MG63 (cell line): ENCODE results near the gene UQCC3. TPM values are rescaled to one million over a fixed set of nuclear protein-coding genes. Genes with fewer than 3 reads are reported as not detected.
A peak's percentile ranks its signal among the peaks of the same experiment; 100 is the strongest.
"Not testable (repeated sequence)": the region's sequence is repeated elsewhere in the genome, so short reads cannot be mapped to it uniquely, and the experiment has no call there.

ENCODE experiments used
- DNase-seq: peaks from one replicate; pipeline ENCODE4 v3.0.0-alpha.2; 2020
- H3K27me3 ChIP-seq: fragments of 250-450 bp; sonication (Bioruptor Pico); 2 replicates; pipeline ENCODE4 v1.5.1; 2020; ENCODE audit warnings: mild to moderate bottlenecking, moderate library complexity
- H3K36me3 ChIP-seq: fragments of 250-450 bp; sonication (Bioruptor Pico); 2 replicates; pipeline ENCODE4 v1.5.1; 2020; ENCODE audit warnings: mild to moderate bottlenecking, moderate library complexity
- H3K4me3 ChIP-seq: fragments of 250-450 bp; sonication (Bioruptor Pico); 2 replicates; pipeline ENCODE4 v1.5.1; 2020; ENCODE audit warnings: mild to moderate bottlenecking, moderate library complexity
- H3K9me3 ChIP-seq: fragments of 250-450 bp; sonication (Bioruptor Pico); 2 replicates; pipeline ENCODE4 v1.5.1; 2020; ENCODE audit warnings: mild to moderate bottlenecking, moderate library complexity
- total RNA-seq: library from RNA; depleted of rRNA; stranded (reverse); fragments of >200 nt; shearing (Covaris generic); gene quantifications from 2 replicates; pipeline ENCODE4 v1.2.3, GENCODE V29; 2014; ENCODE audit warnings: low replicate concordance; rRNA removed

The UQCC3 gene
- 16.4 and 22.2 TPM in 2 replicates for total RNA-seq

DNA sequence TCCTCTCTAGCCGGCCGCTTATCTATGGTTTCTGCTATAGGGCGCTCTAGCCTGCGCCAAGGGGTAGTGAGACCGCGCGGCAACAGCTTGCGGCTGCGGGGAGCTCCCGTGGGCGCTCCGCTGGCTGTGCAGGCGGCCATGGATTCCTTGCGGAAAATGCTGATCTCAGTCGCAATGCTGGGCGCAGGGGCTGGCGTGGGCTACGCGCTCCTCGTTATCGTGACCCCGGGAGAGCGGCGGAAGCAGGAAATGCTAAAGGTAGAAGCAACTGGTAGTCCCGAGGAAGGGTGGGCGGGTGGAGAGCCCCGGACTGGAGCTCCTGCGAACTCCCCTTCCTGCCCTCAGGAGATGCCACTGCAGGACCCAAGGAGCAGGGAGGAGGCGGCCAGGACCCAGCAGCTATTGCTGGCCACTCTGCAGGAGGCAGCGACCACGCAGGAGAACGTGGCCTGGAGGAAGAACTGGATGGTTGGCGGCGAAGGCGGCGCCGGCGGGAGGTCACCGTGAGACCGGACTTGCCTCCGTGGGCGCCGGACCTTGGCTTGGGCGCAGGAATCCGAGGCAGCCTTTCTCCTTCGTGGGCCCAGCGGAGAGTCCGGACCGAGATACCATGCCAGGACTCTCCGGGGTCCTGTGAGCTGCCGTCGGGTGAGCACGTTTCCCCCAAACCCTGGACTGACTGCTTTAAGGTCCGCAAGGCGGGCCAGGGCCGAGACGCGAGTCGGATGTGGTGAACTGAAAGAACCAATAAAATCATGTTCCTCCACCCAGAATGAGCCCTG, at the start of gene UQCC3, which contains the start of gene LBHD1:
UQCC3 (plus strand) TSS at position 66 of the 782 bp plus-strand sequence; CDS start at position 139, 73 bp downstream.
LBHD1 (minus strand) TSS at position 660 of the 782 bp plus-strand sequence. CDS start 2,236 bp downstream, outside the sequence.
- no peaks in the 10 kb centered on the region for H3K9me3 ChIP-seq
- peak; percentile 85 for DNase-seq
- H3K27me3 ChIP-seq: no peaks in the 10 kb centered on the region
- H3K4me3 ChIP-seq: peak within 1 kb of the TSS; percentile 97
- H3K36me3 ChIP-seq: peaks cover 52% of the 10 kb centered on the region

- Histone ChIP-seq H3K4me3 (peak overlapping the region; percentile 21), H3K36me3 (peaks cover 40% of the 10 kb centered on the region), H3K9me3 (no peaks in the 10 kb centered on the region), H3K27me3 (no peaks in the 10 kb centered on the region)
- no peak for DNase-seq
Observed at GRCh38 chr11:62622476-62623089, 48.9 kb upstream of the UQCC3 start.

- peaks cover 66% of the 10 kb centered on the region for H3K36me3 ChIP-seq
- DNase-seq: no peak
- H3K9me3 ChIP-seq: no peaks in the 10 kb centered on the region
- no peak overlapping the region for H3K4me3 ChIP-seq
- no peaks in the 10 kb centered on the region for H3K27me3 ChIP-seq
Observed at GRCh38 chr11:62627713-62628112, 43.8 kb upstream of the UQCC3 start.

GRCh38 chr11:62632492-62632891, 39.0 kb upstream of the UQCC3 start:
- H3K27me3 ChIP-seq: no peaks in the 10 kb centered on the region
- H3K36me3 ChIP-seq: peaks cover 87% of the 10 kb centered on the region
- no peak overlapping the region for H3K4me3 ChIP-seq
- no peak for DNase-seq
- no peaks in the 10 kb centered on the region for H3K9me3 ChIP-seq

DNA sequence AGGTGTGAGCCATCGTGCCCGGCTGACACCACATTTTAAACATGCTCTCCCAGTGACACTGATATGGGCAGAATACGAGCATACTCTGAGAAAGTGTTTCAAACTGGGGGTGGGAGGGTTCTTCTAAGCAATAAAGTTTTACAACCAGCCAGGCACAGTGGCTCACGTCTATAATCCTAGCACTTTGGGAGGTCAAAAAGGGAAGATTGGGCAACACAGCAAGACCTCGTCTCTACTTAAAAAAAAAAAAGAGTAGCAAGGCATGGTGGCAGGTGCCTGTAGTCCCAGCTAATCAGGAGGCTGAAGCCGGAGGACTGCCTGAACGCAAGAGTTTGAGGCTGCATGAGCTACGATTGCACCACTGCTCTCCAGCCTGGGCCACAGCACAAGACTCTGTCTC, 27.3 kb upstream of the UQCC3 start:
- no peak overlapping the region for H3K4me3 ChIP-seq
- H3K27me3 ChIP-seq: no peaks in the 10 kb centered on the region
- no peaks in the 10 kb centered on the region for H3K9me3 ChIP-seq
- H3K36me3 ChIP-seq: peaks cover 57% of the 10 kb centered on the region
- DNase-seq: no peak

- Histone ChIP-seq H3K36me3 (peaks cover 61% of the 10 kb centered on the region), H3K4me3 (peak overlapping the region; percentile 96), H3K27me3 (no peaks in the 10 kb centered on the region), H3K9me3 (no peaks in the 10 kb centered on the region)
- DNase-seq: no peak
Observed at GRCh38 chr11:62645671-62645945, 25.9 kb upstream of the UQCC3 start.

- Histone ChIP-seq H3K4me3 (peak within 1 kb of the TSS; percentile 96), H3K27me3 (no peaks in the 10 kb centered on the region), H3K36me3 (peaks cover 61% of the 10 kb centered on the region), H3K9me3 (no peaks in the 10 kb centered on the region)
- DNase-seq: peak; percentile 99
Observed at GRCh38 chr11:62645946-62646824, 25.3 kb upstream of the UQCC3 start, which contains the start of gene GANAB. Gene GANAB (minus strand): TSS chr11:62646613. CDS start chr11:62646599, 14 bp downstream.

- Histone ChIP-seq H3K4me3 (no peak overlapping the region; the same call in 1 of the 2 replicates), H3K9me3 (no peaks in the 10 kb centered on the region), H3K36me3 (peaks cover 63% of the 10 kb centered on the region), H3K27me3 (no peaks in the 10 kb centered on the region)
- no peak for DNase-seq
Observed at GRCh38 chr11:62646825-62647608, 24.5 kb upstream of the UQCC3 start.

GRCh38 chr11:62647609-62648005, 23.9 kb upstream of the UQCC3 start:
- no peaks in the 10 kb centered on the region for H3K27me3 ChIP-seq
- H3K9me3 ChIP-seq: no peaks in the 10 kb centered on the region
- H3K4me3 ChIP-seq: no peak overlapping the region
- peak; percentile 70 for DNase-seq
- peaks cover 62% of the 10 kb centered on the region for H3K36me3 ChIP-seq

GRCh38 chr11:62648185-62648966, 23.1 kb upstream of the UQCC3 start:
- no peak overlapping the region for H3K4me3 ChIP-seq
- H3K27me3 ChIP-seq: no peaks in the 10 kb centered on the region
- DNase-seq: no peak
- H3K9me3 ChIP-seq: no peaks in the 10 kb centered on the region
- H3K36me3 ChIP-seq: peaks cover 54% of the 10 kb centered on the region

DNA sequence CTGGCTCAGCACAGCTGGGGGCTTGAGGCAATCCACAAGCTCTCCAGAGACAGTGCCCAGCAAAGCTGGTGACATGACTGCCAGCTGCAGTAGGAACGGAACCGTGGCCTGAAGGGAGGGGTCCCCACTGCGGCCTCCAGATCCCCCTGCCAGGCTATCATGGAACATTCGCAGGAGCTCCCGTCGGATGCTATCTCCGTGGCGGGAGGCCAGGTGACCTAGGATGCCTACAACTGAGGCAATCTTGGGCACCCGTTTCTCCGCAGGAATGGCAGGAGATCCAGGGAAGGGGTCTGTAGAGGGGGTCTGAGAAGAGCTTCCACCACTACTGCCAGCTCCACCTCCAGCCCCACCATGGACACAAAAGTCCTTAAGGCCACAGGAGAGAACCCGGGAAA, 22.5 kb upstream of the UQCC3 start:
- Histone ChIP-seq H3K27me3 (no peaks in the 10 kb centered on the region), H3K9me3 (no peaks in the 10 kb centered on the region), H3K4me3 (no peak overlapping the region), H3K36me3 (peaks cover 49% of the 10 kb centered on the region)
- no peak for DNase-seq

- H3K27me3 ChIP-seq: no peaks in the 10 kb centered on the region
- no peaks in the 10 kb centered on the region for H3K9me3 ChIP-seq
- no peak for DNase-seq
- H3K36me3 ChIP-seq: peaks cover 43% of the 10 kb centered on the region
- no peak overlapping the region for H3K4me3 ChIP-seq
Observed at GRCh38 chr11:62649486-62649885, 22.0 kb upstream of the UQCC3 start.

GRCh38 chr11:62650283-62650682, 21.2 kb upstream of the UQCC3 start:
- not testable (repeated sequence) for DNase-seq, H3K9me3 ChIP-seq, H3K4me3 ChIP-seq, H3K27me3 ChIP-seq
- H3K36me3 ChIP-seq: peaks cover 37% of the 10 kb centered on the region

DNA sequence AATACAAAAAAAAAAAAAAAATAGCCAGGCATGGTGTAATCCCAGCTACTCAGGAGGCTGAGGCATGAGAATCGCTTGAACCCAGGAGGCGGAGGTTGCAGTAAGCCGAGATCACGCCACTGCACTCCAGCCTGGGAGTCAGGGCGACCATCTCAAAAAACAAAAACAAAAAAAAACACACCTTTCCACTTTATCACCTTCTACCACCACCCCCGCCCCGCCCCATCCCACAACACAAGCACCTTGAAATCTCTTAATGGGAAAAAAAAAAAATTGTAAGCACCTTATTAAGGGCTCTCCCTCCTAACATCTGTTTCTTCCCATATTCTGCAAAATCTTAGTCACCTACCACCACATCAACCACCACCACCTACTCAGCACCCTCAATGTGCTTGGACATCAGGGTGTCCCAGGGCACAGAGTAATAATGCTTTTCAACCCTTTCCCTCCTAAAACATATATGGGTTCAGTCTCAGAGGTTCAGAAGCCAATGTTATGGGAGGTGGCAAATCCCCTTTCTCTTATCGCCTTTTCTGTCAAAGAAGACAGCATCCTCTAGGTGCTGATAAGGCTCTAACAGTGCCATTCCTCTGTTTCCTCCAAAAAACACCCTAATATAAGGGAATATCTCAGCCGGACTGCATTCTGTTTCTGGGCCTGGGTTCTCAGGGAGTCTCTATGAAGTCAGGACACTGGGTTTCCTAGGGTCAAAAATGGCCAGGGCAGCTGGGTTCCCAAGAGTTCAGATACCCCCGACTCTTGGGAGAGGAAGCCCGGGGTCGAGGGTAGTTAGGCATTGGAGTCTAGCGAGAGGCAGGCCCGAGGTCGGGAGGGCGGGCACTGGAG, 19.1 kb upstream of the UQCC3 start:
- peaks cover 25% of the 10 kb centered on the region for H3K36me3 ChIP-seq
- H3K9me3 ChIP-seq: no peaks in the 10 kb centered on the region
- DNase-seq: no peak
- H3K27me3 ChIP-seq: no peaks in the 10 kb centered on the region
- H3K4me3 ChIP-seq: peak overlapping the region; percentile 89

- H3K36me3 ChIP-seq: peaks cover 11% of the 10 kb centered on the region
- no peaks in the 10 kb centered on the region for H3K9me3 ChIP-seq
- H3K4me3 ChIP-seq: no peak overlapping the region
- H3K27me3 ChIP-seq: no peaks in the 10 kb centered on the region
- peak; percentile 24 for DNase-seq
Observed at GRCh38 chr11:62654297-62654696, 17.2 kb upstream of the UQCC3 start.
